Measurements from ENCODE around the gene MED15. TPM values are rescaled to one million over a fixed set of nuclear protein-coding genes. Genes with fewer than 3 reads are reported as not detected.

MED15 gene
- total and polyA plus RNA-seq, 2 of the 4 experiments (the other 2 are of a cell fraction), result 19.0 to 68.8 TPM

- TF ChIP-seq CTCF (conservative IDR thresholded peaks at IDR 0.05; ENCODE audit: low read depth, low read length) (no peak), CEBPB (IDR thresholded peaks at IDR 0.05; ENCODE audit: low read depth, low read length) (no peak), BHLHE40 (IDR thresholded peaks at IDR 0.05; ENCODE audit: low read depth, low read length) (no peak), CHD1 (IDR thresholded peaks at IDR 0.05; ENCODE audit: low read depth, low read length) (no peak), RFX5 (IDR thresholded peaks at IDR 0.05; ENCODE audit: low read depth, low read length) (no peak), NFE2L2 (IDR thresholded peaks at IDR 0.05; ENCODE audit: low read depth, low read length) (no peak)
- Histone ChIP-seq H3K9me3 (ENCODE audit: control insufficient read depth, insufficient read depth, low read length) (no peaks in the 10 kb centered on the region), H4K91ac (ENCODE audit: insufficient read depth, low read depth, low read length) (no peak overlapping the region), H3K14ac (replicated peaks; ENCODE audit: low read depth, low read length) (no peak overlapping the region), H2AK9ac (replicated peaks; ENCODE audit: low read depth, low read length, poor library complexity) (no peak overlapping the region), H3K9me1 (ENCODE audit: insufficient read depth, low read length) (no peaks in the 10 kb centered on the region), H4K8ac (ENCODE audit: low read depth in 2 of 2, low read length in 2 of 2) (no peak overlapping the region), H2BK5ac (ENCODE audit: low read depth, low read length, poor library complexity, severe bottlenecking) (no peak overlapping the region), H2AFZ (replicated peaks; ENCODE audit: low read length, poor library complexity) (no peak overlapping the region), H4K5ac (ENCODE audit: low read depth, low read length) (no peak overlapping the region), H3K4me3 (ENCODE audit: insufficient read depth, low read depth, low read length) (no peak overlapping the region), H3K4ac (ENCODE audit: low read depth, low read length) (no peak overlapping the region), H3K79me1 (ENCODE audit: low read depth in 1 of 2, low read length in 2 of 2) (no peaks in the 10 kb centered on the region), H3K4me2 (ENCODE audit: low read depth, low read length) (no peak overlapping the region), H3K56ac (ENCODE audit: extremely low read depth, insufficient read depth, low read length) (no peak overlapping the region), H3K9ac (ENCODE audit: low read depth, low read length) (no peak overlapping the region), H2AK5ac (ENCODE audit: low read depth, low read length) (no peak overlapping the region), H3K23ac (ENCODE audit: low read depth, low read length) (no peak overlapping the region), H2BK20ac (ENCODE audit: low read depth, low read length) (no peak overlapping the region), H2BK120ac (ENCODE audit: low read depth, low read length) (no peak overlapping the region), H2BK15ac (ENCODE audit: low read depth, low read length) (no peak overlapping the region), H3K27ac (ENCODE audit: insufficient read depth, low read length) (no peak overlapping the region), H3K36me3 (ENCODE audit: control insufficient read depth, insufficient read depth, low read length) (no peaks in the 10 kb centered on the region), H3K18ac (ENCODE audit: low read depth, low read length) (no peak overlapping the region), H3K27me3 (ENCODE audit: control insufficient read depth, insufficient read depth, low read length) (peaks cover 53% of the 10 kb centered on the region), H4K20me1 (ENCODE audit: insufficient read depth, low read length) (no peaks in the 10 kb centered on the region), H3K4me1 (ENCODE audit: control insufficient read depth, insufficient read depth, low read length) (no peaks in the 10 kb centered on the region)
- 92% methylated on average over 4 of the region's 6 CpGs; no CpG with 5 or more reads in 1 of the 2 experiments for WGBS, 2 experiments (ENCODE audit: extremely low coverage in 2 of 2, insufficient read length in 1 of 2)
- ChIA-PET POLR2A (ENCODE audit: unreplicated experiment) (no interaction called here), CTCF (no interaction called here)
- no TSS peak for BruUV-seq (replicated peaks)
- in situ Hi-C loops (cut with MboI; ENCODE audit: low sequenced_read_pairs) (no loop called here), intact Hi-C loops (cut with micrococcal nuclease) (no loop called here), dilution Hi-C loops (cut with HindIII; ENCODE audit: low sequenced_read_pairs, unreplicated experiment) (no loop called here)
- no peak for DNase-seq
- no peak for ATAC-seq (ENCODE audit: low read depth)
Observed at GRCh38 chr22:20613301-20613700, 105.9 kb downstream of the MED15 start.

Data from IMR-90 (cell line).